HEK293 (cell line): ENCODE results near the gene NFE2L1.

ENCODE experiments used
- REPIN1 ChIP-seq: fragments of 450-650 bp; formaldehyde crosslinking; IDR thresholded peaks from 2 replicates; pipeline ENCODE4 v1.5.1; 2017; ENCODE audit warnings: missing biosample characterization, missing genetic modification characterization, low read depth
- YY1 ChIP-seq: fragments of 450-650 bp; formaldehyde crosslinking; IDR thresholded peaks from 2 replicates; pipeline ENCODE4 v1.5.1; 2018; ENCODE audit warnings: missing biosample characterization, missing genetic modification characterization
- ZNF221 ChIP-seq: fragments of 450-650 bp; formaldehyde crosslinking; IDR thresholded peaks from 2 replicates; pipeline ENCODE4 v1.5.1; 2017; ENCODE audit warnings: missing biosample characterization, missing genetic modification characterization, borderline replicate concordance
- ZNF571 ChIP-seq: fragments of 450-650 bp; formaldehyde crosslinking; IDR thresholded peaks from 2 replicates; pipeline ENCODE4 v1.5.0; 2017; ENCODE audit warnings: missing biosample characterization, missing genetic modification characterization
- ZNF670 ChIP-seq: fragments of 450-650 bp; formaldehyde crosslinking; IDR thresholded peaks from 2 replicates; pipeline ENCODE4 v1.5.1; 2016; ENCODE audit warnings: missing biosample characterization, missing genetic modification characterization, low read depth
- TF ChIP-seq, protein P1 (sequence below): IDR thresholded peaks from 2 replicates; pipeline ENCODE4 v1.6.1; 2011; ENCODE audit warnings: mild to moderate bottlenecking, low read depth, low read length, borderline replicate concordance

DNA sequence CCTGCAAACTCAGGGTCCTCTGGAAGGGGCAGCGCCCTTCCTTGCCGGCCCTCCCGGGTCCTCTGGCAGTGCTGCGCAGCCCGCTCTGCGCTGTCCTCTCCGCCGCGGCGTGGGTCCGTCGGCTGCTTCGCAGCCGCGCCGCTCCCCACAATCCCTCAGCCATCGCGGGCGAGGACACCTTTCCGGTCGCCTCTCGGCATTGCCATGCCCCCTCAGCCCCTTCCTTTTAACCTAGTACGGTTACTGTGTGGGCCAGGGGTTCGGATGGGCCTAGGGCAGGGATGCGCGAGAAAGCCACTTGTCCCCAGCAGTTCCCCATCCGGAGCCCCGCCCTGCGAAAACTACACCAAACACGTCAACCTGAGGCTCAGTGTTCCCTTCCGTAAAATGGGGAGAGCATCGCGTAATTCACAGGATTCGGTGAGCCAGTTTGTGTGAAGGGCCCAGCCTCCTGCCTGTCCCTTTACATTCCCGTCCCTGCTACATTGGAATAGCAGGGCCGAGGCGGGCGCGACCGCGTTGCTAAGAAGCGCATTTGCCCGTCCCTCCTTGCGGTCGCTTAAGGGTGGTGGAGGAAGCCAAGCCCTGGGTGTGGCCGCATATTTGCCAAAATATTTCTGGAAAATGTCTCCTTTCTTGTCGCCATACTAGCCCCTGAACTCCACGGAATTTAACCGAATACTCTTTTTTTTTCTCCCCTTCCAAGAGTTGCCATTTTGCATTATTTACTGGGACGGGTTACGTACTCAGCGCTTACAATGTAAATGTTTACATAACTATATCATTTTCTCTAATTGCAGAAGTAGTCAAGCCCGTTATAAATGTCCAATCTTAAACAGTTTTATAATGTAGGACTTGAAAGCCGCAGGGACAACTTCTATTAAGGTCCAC is 23.8 kb upstream of the NFE2L1 start:
- no peak for TF ChIP-seq ZNF670 (tag by site-specific recombination)
- no peak for TF ChIP-seq ZNF571 (tag by site-specific recombination)
- TF ChIP-seq ZNF221 (tag by site-specific recombination), result no peak
- TF ChIP-seq, protein P1, sequence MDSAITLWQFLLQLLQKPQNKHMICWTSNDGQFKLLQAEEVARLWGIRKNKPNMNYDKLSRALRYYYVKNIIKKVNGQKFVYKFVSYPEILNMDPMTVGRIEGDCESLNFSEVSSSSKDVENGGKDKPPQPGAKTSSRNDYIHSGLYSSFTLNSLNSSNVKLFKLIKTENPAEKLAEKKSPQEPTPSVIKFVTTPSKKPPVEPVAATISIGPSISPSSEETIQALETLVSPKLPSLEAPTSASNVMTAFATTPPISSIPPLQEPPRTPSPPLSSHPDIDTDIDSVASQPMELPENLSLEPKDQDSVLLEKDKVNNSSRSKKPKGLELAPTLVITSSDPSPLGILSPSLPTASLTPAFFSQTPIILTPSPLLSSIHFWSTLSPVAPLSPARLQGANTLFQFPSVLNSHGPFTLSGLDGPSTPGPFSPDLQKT, result no peak
- no peak for TF ChIP-seq REPIN1
- peak; percentile 34; the same call in 1 of the 2 replicates for TF ChIP-seq YY1
